CD14-positive monocyte (primary cell): Measurements from ENCODE around the gene UBL4A. TPM values are rescaled to one million over a fixed set of nuclear protein-coding genes. Genes with fewer than 3 reads are reported as not detected.

Experiments
- DNase-seq, 3 donors: peaks; one replicate each; pipeline ENCODE4 v3.0.0-alpha.2; 2011 to 2022
- H2AFZ ChIP-seq: 2 replicates; pipeline ENCODE4 v1.6.0; 2012; ENCODE audit warnings: mild to moderate bottlenecking, low read depth, low read length, inconsistent platforms; ENCODE audit not compliant: insufficient read depth, poor library complexity, severe bottlenecking
- H3K27ac ChIP-seq, 2 donors: 1 replicate in 1 of 2; 2 replicates in 1 of 2; pipeline ENCODE4 v1.5.1; 2012 to 2013; ENCODE audit warnings: low read length in 2 of 2, control low read depth in 1 of 2, inconsistent platforms in 1 of 2, low read depth in 1 of 2, mild to moderate bottlenecking in 1 of 2
- H3K27me3 ChIP-seq, 2 donors: one replicate each; pipeline versions ENCODE4 v1.6.0 to v1.6.1; 2011 to 2013; ENCODE audit warnings: low read length in 2 of 2; ENCODE audit not compliant: control insufficient read depth in 2 of 2, insufficient read depth in 2 of 2
- H3K36me3 ChIP-seq, 2 donors: replicated peaks in 1 of 2; 1 replicate in 1 of 2; 2 replicates in 1 of 2; pipeline versions ENCODE4 v1.5.1 to v1.6.1; 2012 to 2013; ENCODE audit warnings: low read length in 2 of 2, control low read depth in 1 of 2, inconsistent platforms in 1 of 2, mild to moderate bottlenecking in 1 of 2; ENCODE audit not compliant: insufficient read depth in 2 of 2, control insufficient read depth in 1 of 2
- H3K4me1 ChIP-seq, 2 donors: 1 replicate in 1 of 2; 2 replicates in 1 of 2; pipeline versions ENCODE4 v1.5.1 to v1.6.1; 2012 to 2013; ENCODE audit warnings: low read length in 2 of 2, control low read depth in 1 of 2, inconsistent platforms in 1 of 2, mild to moderate bottlenecking in 1 of 2, moderate library complexity in 1 of 2; ENCODE audit not compliant: insufficient read depth in 2 of 2, control insufficient read depth in 1 of 2
- H3K4me2 ChIP-seq: replicated peaks from 2 replicates; pipeline ENCODE3; 2012; ENCODE audit warnings: low read length, moderate library complexity, mild to moderate bottlenecking; ENCODE audit not compliant: poor library complexity, severe bottlenecking; ENCODE audit errors: extremely low read depth
- H3K4me3 ChIP-seq, 3 experiments: fragments of 200-600 bp in 1 of 3; sonication (generic) in 1 of 3; replicated peaks in 1 of 3; 1 replicate in 2 of 3; 2 replicates in 1 of 3; pipeline ENCODE4 v1.5.1; 2011 to 2013; ENCODE audit warnings: low read length in 3 of 3, mild to moderate bottlenecking in 3 of 3, control low read depth in 2 of 3, low read depth in 2 of 3, inconsistent platforms in 1 of 3, moderate library complexity in 1 of 3
- H3K79me2 ChIP-seq: 2 replicates; pipeline ENCODE4 v1.6.0; 2012; ENCODE audit warnings: mild to moderate bottlenecking, control low read depth, inconsistent platforms, low read length, moderate library complexity; ENCODE audit not compliant: insufficient read depth
- H3K9ac ChIP-seq: 2 replicates; pipeline ENCODE4 v1.6.0; 2017; ENCODE audit warnings: low read length, mild to moderate bottlenecking; ENCODE audit not compliant: insufficient read depth, poor library complexity, severe bottlenecking
- H3K9me3 ChIP-seq, 2 donors: replicated peaks in 1 of 2; 1 replicate in 1 of 2; 2 replicates in 1 of 2; pipeline versions ENCODE4 v1.5.1 to v1.6.1; 2012 to 2013; ENCODE audit warnings: low read length in 2 of 2, control low read depth in 1 of 2; ENCODE audit not compliant: control insufficient read depth in 1 of 2, insufficient read depth in 1 of 2
- H4K20me1 ChIP-seq: 2 replicates; pipeline ENCODE4 v1.6.0; 2012; ENCODE audit warnings: mild to moderate bottlenecking, low read length, control low read depth, moderate library complexity; ENCODE audit not compliant: insufficient read depth
- H3K27ac Mint-ChIP-seq, 7 donors: one replicate each; pipeline ENCODE4 v1.8.0; 2020; ENCODE audit warnings: mild to moderate bottlenecking in 7 of 7, mixed read lengths in 7 of 7, moderate library complexity in 6 of 7, inconsistent platforms in 2 of 7
- H3K27me3 Mint-ChIP-seq, 3 donors: one replicate each; pipeline ENCODE4 v1.8.0; 2021 to 2022; ENCODE audit warnings: low read depth in 3 of 3, mild to moderate bottlenecking in 3 of 3, mixed read lengths in 3 of 3, moderate library complexity in 3 of 3, inconsistent platforms in 1 of 3
- H3K36me3 Mint-ChIP-seq, 2 donors: one replicate each; pipeline ENCODE4 v1.8.0; 2020; ENCODE audit warnings: mixed read lengths in 2 of 2, inconsistent platforms in 1 of 2, mild to moderate bottlenecking in 1 of 2
- H3K4me1 Mint-ChIP-seq: one replicate; pipeline ENCODE4 v1.8.0; 2020; ENCODE audit warnings: mild to moderate bottlenecking, mixed read lengths
- H3K4me3 Mint-ChIP-seq, 2 donors: one replicate each; pipeline ENCODE4 v1.8.0; 2020; ENCODE audit warnings: mild to moderate bottlenecking in 2 of 2, mixed read lengths in 2 of 2, moderate library complexity in 1 of 2
- H3K9me3 Mint-ChIP-seq, 7 donors: one replicate each; pipeline ENCODE4 v1.8.0; 2020 to 2022; ENCODE audit warnings: mixed read lengths in 7 of 7, mild to moderate bottlenecking in 6 of 7, moderate library complexity in 6 of 7, inconsistent platforms in 2 of 7
- WGBS: methylation state at CpG from one replicate; pipeline ENCODE4 v1.1.5; 2013; ENCODE audit warnings: missing lambda C conversion rate; ENCODE audit not compliant: insufficient coverage; 5-methylcytosine and 5-hydroxymethylcytosine counted together
- intact Hi-C, 2 donors: fragments of 100-400 bp; cut with micrococcal nuclease; formaldehyde crosslinking; loops; one replicate each; pipeline versions ENCODE4 v1.15.0 to v1.15.1; 2023
- polyA plus RNA-seq, 3 donors: library from polyadenylated mRNA; depleted of rRNA in 1 of 3; unstranded in 2 of 3; stranded (reverse) in 1 of 3; fragments of 300-500 nt in 2 of 3; fragments of >200 nt in 1 of 3; fragmentation: Illumina TruSeq in 2 of 3; gene quantifications; 1 replicate in 2 of 3; 2 replicates in 1 of 3; pipeline ENCODE4 v1.2.3, GENCODE V29; 2012 to 2021
- TF ChIP-seq, protein P1 (sequence below): fragments of 200-600 bp; IDR thresholded peaks from one replicate; pipeline ENCODE4 v1.8.0; 2022; ENCODE audit warnings: antibody characterized with exemption, mild to moderate bottlenecking

Gene UBL4A
- polyA plus RNA-seq, 3 donors, result 27.9 to 29.0 (median 28.1) TPM

DNA sequence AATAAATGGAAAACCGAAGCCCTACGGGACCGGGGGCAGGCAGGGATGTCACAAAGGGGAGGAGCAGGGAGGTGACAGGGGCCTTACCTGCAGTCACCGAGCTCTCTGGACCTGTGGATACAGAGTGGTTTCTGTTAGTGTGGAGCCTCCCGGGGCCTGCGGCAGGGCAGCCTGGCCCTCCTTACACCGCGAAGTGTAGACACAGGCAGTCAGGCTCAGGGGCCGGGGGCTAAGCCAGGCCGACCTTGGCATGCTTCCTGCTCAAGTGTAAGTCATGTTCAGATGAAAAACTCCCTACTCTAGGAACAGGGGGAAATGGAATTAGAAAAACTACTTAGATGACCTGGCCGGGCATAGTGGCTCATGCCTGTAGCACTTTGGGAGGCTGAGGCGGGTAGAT, 25.3 kb upstream of the UBL4A start:
- intact Hi-C loops, result no loop called here

DNA sequence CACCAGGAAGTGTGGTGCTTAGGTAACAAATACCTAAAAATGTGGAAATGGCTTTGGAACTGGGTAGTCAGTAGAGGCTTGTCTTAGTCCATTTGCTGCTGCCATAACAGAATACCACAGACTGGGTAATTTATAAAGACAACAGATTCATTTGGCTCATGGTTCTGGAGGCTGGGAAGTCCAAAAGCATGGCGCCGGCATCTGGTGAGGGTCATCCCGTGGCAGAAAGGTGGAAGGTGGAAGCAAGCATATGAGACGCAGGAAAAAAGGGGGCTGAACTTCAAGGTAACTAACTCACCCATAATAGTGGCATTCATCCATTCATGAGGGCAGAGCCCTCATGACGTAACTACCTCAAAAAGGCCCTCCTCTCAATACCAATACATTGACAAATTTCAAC, 23.0 kb upstream of the UBL4A start:
- TF ChIP-seq, protein P1, sequence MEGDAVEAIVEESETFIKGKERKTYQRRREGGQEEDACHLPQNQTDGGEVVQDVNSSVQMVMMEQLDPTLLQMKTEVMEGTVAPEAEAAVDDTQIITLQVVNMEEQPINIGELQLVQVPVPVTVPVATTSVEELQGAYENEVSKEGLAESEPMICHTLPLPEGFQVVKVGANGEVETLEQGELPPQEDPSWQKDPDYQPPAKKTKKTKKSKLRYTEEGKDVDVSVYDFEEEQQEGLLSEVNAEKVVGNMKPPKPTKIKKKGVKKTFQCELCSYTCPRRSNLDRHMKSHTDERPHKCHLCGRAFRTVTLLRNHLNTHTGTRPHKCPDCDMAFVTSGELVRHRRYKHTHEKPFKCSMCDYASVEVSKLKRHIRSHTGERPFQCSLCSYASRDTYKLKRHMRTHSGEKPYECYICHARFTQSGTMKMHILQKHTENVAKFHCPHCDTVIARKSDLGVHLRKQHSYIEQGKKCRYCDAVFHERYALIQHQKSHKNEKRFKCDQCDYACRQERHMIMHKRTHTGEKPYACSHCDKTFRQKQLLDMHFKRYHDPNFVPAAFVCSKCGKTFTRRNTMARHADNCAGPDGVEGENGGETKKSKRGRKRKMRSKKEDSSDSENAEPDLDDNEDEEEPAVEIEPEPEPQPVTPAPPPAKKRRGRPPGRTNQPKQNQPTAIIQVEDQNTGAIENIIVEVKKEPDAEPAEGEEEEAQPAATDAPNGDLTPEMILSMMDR, result no peak
- H3K27me3 ChIP-seq, result no peaks in the 10 kb centered on the region
- peaks cover 0 to 5% (median 0%) of the 10 kb centered on the region in 3 donors for H3K27me3 Mint-ChIP-seq
- no peaks in the 10 kb centered on the region for H3K4me1 ChIP-seq
- H3K79me2 ChIP-seq, result no peaks in the 10 kb centered on the region
- intact Hi-C loops, result no loop called here
- no peak overlapping the region for H3K27ac ChIP-seq
- no peak overlapping the region for H3K27ac Mint-ChIP-seq
- peaks cover 0 to 17% (median 6%) of the 10 kb centered on the region in 7 donors for H3K9me3 Mint-ChIP-seq
- peaks cover 11 to 35% of the 10 kb centered on the region in 2 donors for H3K36me3 ChIP-seq
- peaks cover 43 to 50% of the 10 kb centered on the region in 2 donors for H3K36me3 Mint-ChIP-seq
- no peak overlapping the region for H3K4me3 Mint-ChIP-seq
- no peak overlapping the region for H3K4me2 ChIP-seq
- no peaks in the 10 kb centered on the region for H4K20me1 ChIP-seq
- H2AFZ ChIP-seq, result no peak overlapping the region
- peaks cover 4% of the 10 kb centered on the region for H3K4me1 Mint-ChIP-seq
- no peak for DNase-seq
- no CpG with 5 or more reads among the region's 5 CpGs for WGBS
- no peaks in the 10 kb centered on the region for H3K9me3 ChIP-seq
- H3K9ac ChIP-seq, result no peak overlapping the region
- H3K4me3 ChIP-seq, result no peak overlapping the region

More for the DNA sequence above, 25.3 kb upstream of the UBL4A start:
- H3K27ac Mint-ChIP-seq, result peak overlapping the region in 3 of 7 donors; percentile 13 to 69 (median 32)
- H3K9me3 ChIP-seq, result peaks cover 0 to 9% of the 10 kb centered on the region in 2 donors
- no peak overlapping the region for H2AFZ ChIP-seq
- H3K27ac ChIP-seq, result no peak overlapping the region
- H3K36me3 Mint-ChIP-seq, result peaks cover 30 to 32% of the 10 kb centered on the region in 2 donors
- H3K27me3 ChIP-seq, result no peaks in the 10 kb centered on the region
- DNase-seq, result no peak
- TF ChIP-seq, protein P1, result no peak
- peaks cover 0 to 36% (median 12%) of the 10 kb centered on the region in 7 donors for H3K9me3 Mint-ChIP-seq
- peaks cover 0 to 6% (median 0%) of the 10 kb centered on the region in 3 donors for H3K27me3 Mint-ChIP-seq
- WGBS, result 20% methylated on average over 1 of the region's 12 CpGs
- H3K4me3 Mint-ChIP-seq, result no peak overlapping the region
- H3K79me2 ChIP-seq, result peaks cover 3% of the 10 kb centered on the region
- peaks cover 6 to 25% of the 10 kb centered on the region in 2 donors for H3K36me3 ChIP-seq
- peaks cover 11% of the 10 kb centered on the region for H3K4me1 Mint-ChIP-seq
- H3K4me1 ChIP-seq, result peaks cover 9 to 10% of the 10 kb centered on the region in 2 donors
- no peaks in the 10 kb centered on the region for H4K20me1 ChIP-seq
- H3K4me2 ChIP-seq, result no peak overlapping the region
- H3K4me3 ChIP-seq, result no peak overlapping the region
- no peak overlapping the region for H3K9ac ChIP-seq
